AG04450 (cell line): Measurements from ENCODE around the gene PLXNA4. TPM values are rescaled to one million over a fixed set of nuclear protein-coding genes. Genes with fewer than 3 reads are reported as not detected.

Experiments used
- CTCF ChIA-PET: fragments of 300-600, 350-600 bp; formaldehyde crosslinking; extraction: SDS; loops from one replicate; lab custom pipeline; 2022; ENCODE audit warnings: antibody characterized with exemption, inconsistent platforms; lab: Charles Lee
- POLR2A ChIA-PET: fragments of 350-600 bp; formaldehyde crosslinking; extraction: SDS; loops from one replicate; lab custom pipeline; 2021; ENCODE audit warnings: antibody characterized with exemption, inconsistent platforms; lab: Yijun Ruan, JAX
- DNase-seq: peaks from one replicate; pipeline ENCODE4 v3.0.0-alpha.2; 2011; ENCODE audit warnings: low read depth, low spot score
- H3K27ac ChIP-seq: one replicate; pipeline ENCODE4 v1.5.1; 2012; ENCODE audit warnings: low read depth, low read length, control low read depth
- H3K27me3 ChIP-seq: one replicate; pipeline ENCODE4 v1.6.0; 2012; ENCODE audit warnings: low read length; ENCODE audit not compliant: control insufficient read depth, insufficient read depth
- H3K4me3 ChIP-seq: 2 replicates; pipeline ENCODE4 v1.5.1; 2011; ENCODE audit warnings: mild to moderate bottlenecking, low read depth, low read length, control low read depth
- H3K9me3 ChIP-seq: 2 replicates; pipeline ENCODE4 v1.5.1; 2012; ENCODE audit warnings: low read length; ENCODE audit not compliant: control insufficient read depth, insufficient read depth
- CTCF ChIP-seq: IDR thresholded peaks from 2 replicates; pipeline ENCODE4 v1.5.1; 2011; ENCODE audit warnings: low read depth, low read length, control low read depth, inconsistent platforms
- polyA plus RNA-seq: library from polyadenylated mRNA; depleted of rRNA; stranded (reverse); fragments of >200 nt; gene quantifications from 2 replicates; pipeline ENCODE4 v1.2.3, GENCODE V29; 2011

PLXNA4 gene
- polyA plus RNA-seq, 1 experiment, result 0.05 TPM

- H3K4me3 ChIP-seq, result no peak overlapping the region
- no peaks in the 10 kb centered on the region for H3K9me3 ChIP-seq
- no peak for DNase-seq
- TF ChIP-seq CTCF, result no peak
- H3K27ac ChIP-seq, result no peak overlapping the region
- CTCF ChIA-PET, result no interaction called here
- POLR2A ChIA-PET, result no interaction called here
- H3K27me3 ChIP-seq, result no peaks in the 10 kb centered on the region
These were observed 72.9 kb downstream of the PLXNA4 start for GRCh38 chr7:132503415-132503814.

GRCh38 chr7:132501956-132502355 is 74.3 kb downstream of the PLXNA4 start:
- CTCF ChIA-PET, result no interaction called here
- no peak for DNase-seq
- H3K4me3 ChIP-seq, result no peak overlapping the region

GRCh38 chr7:132500727-132501440 is 75.4 kb downstream of the PLXNA4 start:
- Histone ChIP-seq H3K27me3 (no peaks in the 10 kb centered on the region), H3K4me3 (no peak overlapping the region), H3K9me3 (no peaks in the 10 kb centered on the region), H3K27ac (no peak overlapping the region)
- CTCF ChIA-PET, result no interaction called here
- no peak for TF ChIP-seq CTCF
- POLR2A ChIA-PET, result no interaction called here
- no peak for DNase-seq

More at GRCh38 chr7:132501956-132502355, 74.3 kb downstream of the PLXNA4 start:
- POLR2A ChIA-PET, result no interaction called here
- TF ChIP-seq CTCF, result no peak
- Histone ChIP-seq H3K27me3 (no peaks in the 10 kb centered on the region), H3K27ac (no peak overlapping the region), H3K9me3 (no peaks in the 10 kb centered on the region)

GRCh38 chr7:132499487-132499886 is 76.8 kb downstream of the PLXNA4 start:
- ChIA-PET CTCF (no interaction called here), POLR2A (no interaction called here)
- H3K27me3 ChIP-seq, result no peaks in the 10 kb centered on the region
- no peak overlapping the region for H3K4me3 ChIP-seq
- H3K9me3 ChIP-seq, result no peaks in the 10 kb centered on the region
- H3K27ac ChIP-seq, result no peak overlapping the region
- no peak for DNase-seq
- TF ChIP-seq CTCF, result no peak

- Histone ChIP-seq H3K27me3 (no peaks in the 10 kb centered on the region), H3K4me3 (no peak overlapping the region), H3K27ac (no peak overlapping the region), H3K9me3 (no peaks in the 10 kb centered on the region)
- ChIA-PET CTCF (no interaction called here), POLR2A (no interaction called here)
- no peak for TF ChIP-seq CTCF
- DNase-seq, result no peak
These were observed 77.2 kb downstream of the PLXNA4 start for GRCh38 chr7:132499065-132499464.
